Mammary epithelial cell (primary cell): ENCODE results near the gene GP5.

ENCODE experiments used
- CTCF ChIP-seq, 2 donors: IDR thresholded peaks in 1 of 2; conservative IDR thresholded peaks in 1 of 2; 2 replicates each; pipeline ENCODE4 v1.5.1; 2011 to 2012; ENCODE audit warnings: inconsistent platforms in 2 of 2, low read length in 2 of 2, mild to moderate bottlenecking in 2 of 2, control low read depth in 1 of 2, low read depth in 1 of 2; ENCODE audit not compliant: insufficient read depth in 1 of 2; ENCODE audit errors: extremely low read depth in 1 of 2
- EZH2 ChIP-seq: IDR thresholded peaks from 2 replicates; pipeline ENCODE4 v1.6.1; 2012; ENCODE audit warnings: low read length, inconsistent platforms, borderline replicate concordance

DNA sequence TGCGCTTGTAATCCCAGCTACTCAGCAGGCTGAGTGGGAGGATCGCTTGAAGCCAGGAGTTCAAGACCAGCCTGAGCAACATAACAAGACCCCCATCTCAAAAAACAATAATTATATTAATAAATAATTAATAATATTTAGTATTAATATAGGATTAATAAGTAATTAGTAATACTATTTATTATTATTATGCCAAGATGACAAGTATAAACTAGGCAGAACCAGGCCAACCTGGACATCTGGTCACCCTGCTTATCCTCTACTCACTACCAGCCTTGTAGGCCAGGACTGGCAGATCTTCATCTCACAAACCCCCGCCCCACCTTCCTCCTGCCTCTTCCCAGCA, 48.4 kb downstream of the GP5 start:
- TF ChIP-seq CTCF (conservative IDR thresholded peaks at IDR 0.05 in 1 of 2, IDR thresholded peaks at IDR 0.05 in 1 of 2; ENCODE audit: extremely low read depth in 1 of 2, insufficient read depth in 1 of 2, low read depth in 1 of 2, low read length in 2 of 2) (no peak), EZH2 (no peak)
